ENCODE measurements around the gene METAP1. TPM values are rescaled to one million over a fixed set of nuclear protein-coding genes. Genes with fewer than 3 reads are reported as not detected.
"Not testable (repeated sequence)": the region's sequence is repeated elsewhere in the genome, so short reads cannot be mapped to it uniquely, and the experiment has no call there.

Gene METAP1
- total and polyA plus RNA-seq, 10 donors, result 22.0 to 34.7 (median 29.8) TPM

DNA sequence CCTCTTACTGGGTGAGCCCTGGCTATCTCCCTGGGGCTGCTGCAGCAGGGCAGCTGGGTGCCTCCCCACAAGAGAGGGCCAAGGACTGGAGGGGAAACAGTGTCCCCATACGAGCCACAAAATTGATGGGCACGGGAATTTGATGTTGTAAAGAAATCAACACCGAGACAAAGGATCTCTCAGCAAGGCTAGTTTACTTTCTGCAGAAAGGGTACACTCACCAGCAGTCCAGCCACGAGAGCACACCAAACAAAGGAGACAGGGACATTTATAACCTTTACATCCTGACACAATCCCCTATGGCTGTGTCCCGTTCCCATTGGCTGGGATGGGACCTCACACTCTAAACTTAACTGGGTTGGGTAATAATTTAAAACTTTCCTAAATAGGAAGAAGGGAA is 25.9 kb downstream of the METAP1 start:
- WGBS, 5 donors, result 93 to 99% (median 97%) methylated on average over 5 of the region's 5 CpGs
- no peak overlapping the region for H3K27ac ChIP-seq
- H3K4me3 ChIP-seq, result no peak overlapping the region
- peaks cover 0 to 17% (median 0%) of the 10 kb centered on the region in 6 donors for H3K4me1 ChIP-seq
- DNase-seq, result no peak
- intact Hi-C loops (cut with DNase I; ENCODE audit: low total_unique reads), result no loop called here
- peaks cover 0 to 25% (median 20%) of the 10 kb centered on the region in 8 donors for H3K9me3 ChIP-seq
- H3K36me3 ChIP-seq, result peaks cover 0 to 22% (median 2%) of the 10 kb centered on the region in 6 donors
- H3K27me3 ChIP-seq (replicated peaks in 1 of 7), result no peaks in the 10 kb centered on the region
- TF ChIP-seq, protein P1, sequence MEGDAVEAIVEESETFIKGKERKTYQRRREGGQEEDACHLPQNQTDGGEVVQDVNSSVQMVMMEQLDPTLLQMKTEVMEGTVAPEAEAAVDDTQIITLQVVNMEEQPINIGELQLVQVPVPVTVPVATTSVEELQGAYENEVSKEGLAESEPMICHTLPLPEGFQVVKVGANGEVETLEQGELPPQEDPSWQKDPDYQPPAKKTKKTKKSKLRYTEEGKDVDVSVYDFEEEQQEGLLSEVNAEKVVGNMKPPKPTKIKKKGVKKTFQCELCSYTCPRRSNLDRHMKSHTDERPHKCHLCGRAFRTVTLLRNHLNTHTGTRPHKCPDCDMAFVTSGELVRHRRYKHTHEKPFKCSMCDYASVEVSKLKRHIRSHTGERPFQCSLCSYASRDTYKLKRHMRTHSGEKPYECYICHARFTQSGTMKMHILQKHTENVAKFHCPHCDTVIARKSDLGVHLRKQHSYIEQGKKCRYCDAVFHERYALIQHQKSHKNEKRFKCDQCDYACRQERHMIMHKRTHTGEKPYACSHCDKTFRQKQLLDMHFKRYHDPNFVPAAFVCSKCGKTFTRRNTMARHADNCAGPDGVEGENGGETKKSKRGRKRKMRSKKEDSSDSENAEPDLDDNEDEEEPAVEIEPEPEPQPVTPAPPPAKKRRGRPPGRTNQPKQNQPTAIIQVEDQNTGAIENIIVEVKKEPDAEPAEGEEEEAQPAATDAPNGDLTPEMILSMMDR (IDR thresholded peaks at IDR 0.05 in 8 of 11, conservative IDR thresholded peaks at IDR 0.05 in 3 of 11), result no peak
- TF ChIP-seq POLR2AphosphoS5 (IDR thresholded peaks at IDR 0.05) (no peak), POLR2A (IDR thresholded peaks at IDR 0.05) (no peak)

DNA sequence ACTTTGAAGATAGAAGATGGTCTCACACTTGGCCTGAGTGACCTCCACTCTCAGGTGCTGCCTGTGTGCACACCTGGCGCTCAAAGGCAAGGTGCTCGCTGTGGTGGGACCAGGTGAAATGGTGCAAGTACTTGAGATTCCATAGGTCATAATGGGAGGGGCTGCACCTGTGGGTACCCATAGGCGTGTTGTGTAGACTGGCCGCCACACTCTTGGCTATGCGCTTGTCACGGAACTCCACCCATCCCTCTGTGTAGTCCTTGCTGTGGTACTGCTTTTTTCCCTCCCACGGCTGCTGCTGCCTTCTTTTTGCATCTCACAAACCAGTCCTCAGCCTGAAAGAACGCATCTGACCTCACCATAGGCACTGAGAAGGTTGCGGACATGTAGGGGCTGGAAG is 27.0 kb downstream of the METAP1 start:
- intact Hi-C loops (cut with DNase I; ENCODE audit: low total_unique reads), result no loop called here
- H3K9me3 ChIP-seq, result peaks cover 0 to 25% (median 20%) of the 10 kb centered on the region in 8 donors

DNA sequence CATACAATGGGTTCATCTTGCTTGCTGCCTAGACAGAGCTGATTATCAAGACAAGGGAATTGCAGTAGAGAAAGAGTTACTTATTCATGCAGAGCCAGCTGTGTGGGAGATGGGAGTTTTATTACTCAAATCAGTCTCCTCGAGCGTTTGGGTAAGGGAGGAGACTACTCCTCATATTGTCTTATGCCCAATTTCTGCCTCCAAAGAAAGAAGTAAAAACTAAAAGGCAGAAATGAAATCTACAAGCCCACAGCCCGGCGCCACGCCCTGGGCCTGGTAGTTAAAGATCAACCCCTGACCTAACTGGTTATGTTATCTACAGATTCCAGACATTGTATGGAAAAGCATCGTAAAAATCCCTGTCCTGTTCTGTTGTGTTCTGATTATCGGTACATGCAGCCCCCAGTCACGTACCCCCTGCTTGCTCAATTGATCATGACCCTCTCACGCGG is 28.3 kb downstream of the METAP1 start:
- intact Hi-C loops (cut with DNase I; ENCODE audit: low total_unique reads); H3K27ac ChIP-seq; DNase-seq; H3K4me3 ChIP-seq; H3K27me3 ChIP-seq (replicated peaks in 1 of 7): not testable (repeated sequence)
- Histone ChIP-seq H3K9me3 (peaks cover 0 to 25% (median 20%) of the 10 kb centered on the region in 8 donors), H3K4me1 (peaks cover 0 to 27% (median 4%) of the 10 kb centered on the region in 6 donors), H3K36me3 (peaks cover 0 to 22% (median 2%) of the 10 kb centered on the region in 6 donors)
- 75 to 91% (median 90%) methylated on average over 10 of the region's 10 CpGs for WGBS, 5 donors

More for the DNA sequence above, 27.0 kb downstream of the METAP1 start:
- Histone ChIP-seq H3K4me1 (peaks cover 0 to 18% (median 0%) of the 10 kb centered on the region in 6 donors), H3K27me3 (replicated peaks in 1 of 7) (no peaks in the 10 kb centered on the region), H3K36me3 (peaks cover 0 to 22% (median 2%) of the 10 kb centered on the region in 6 donors), H3K27ac (no peak overlapping the region), H3K4me3 (no peak overlapping the region)
- WGBS, 5 donors, result 94 to 100% (median 98%) methylated on average over 9 of the region's 9 CpGs
- no peak for TF ChIP-seq POLR2AphosphoS5 (IDR thresholded peaks at IDR 0.05)
- TF ChIP-seq POLR2A (IDR thresholded peaks at IDR 0.05), result no peak
- TF ChIP-seq, protein P1 (IDR thresholded peaks at IDR 0.05 in 8 of 11, conservative IDR thresholded peaks at IDR 0.05 in 3 of 11), result no peak
- DNase-seq, result no peak

DNA sequence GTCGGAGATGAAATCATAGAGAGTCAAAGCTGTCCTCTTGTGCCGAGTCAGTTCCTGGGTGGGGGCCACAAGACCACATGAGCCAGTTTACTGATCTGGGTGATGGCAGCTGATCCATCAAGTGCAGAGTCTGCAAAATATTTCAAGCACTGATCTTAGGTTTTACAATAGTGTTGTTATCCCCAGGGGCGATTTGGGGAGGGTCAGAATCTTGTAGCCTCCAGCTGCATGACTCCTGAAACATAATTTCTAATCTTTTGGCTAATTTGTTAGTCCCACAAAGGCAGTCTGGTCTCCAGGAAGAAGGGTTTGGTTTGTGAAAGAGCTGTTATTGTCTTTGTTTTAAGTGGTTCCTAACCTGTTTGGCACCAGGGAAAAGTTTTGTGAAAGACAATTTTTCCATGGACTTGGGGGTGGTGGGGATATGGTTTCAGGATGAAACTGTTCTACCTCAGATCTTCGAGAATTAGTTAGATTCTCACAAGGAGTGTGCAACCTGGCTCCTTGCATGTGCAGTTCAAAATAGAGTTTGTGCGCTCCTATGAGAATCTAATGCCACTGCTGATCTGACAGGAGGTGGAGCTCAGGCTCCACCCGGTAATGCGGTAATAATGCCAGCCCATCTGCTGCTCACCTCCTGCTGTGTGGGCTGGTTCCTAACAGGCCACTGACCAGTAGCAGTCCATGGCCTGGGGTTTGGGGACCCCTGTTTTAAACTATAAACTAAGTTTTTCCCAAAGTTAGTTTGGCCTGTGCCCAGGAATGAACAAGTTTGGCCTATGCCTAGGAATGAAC is 29.2 kb downstream of the METAP1 start:
- H3K27me3 ChIP-seq (replicated peaks in 1 of 7), result no peaks in the 10 kb centered on the region
- intact Hi-C loops (cut with DNase I; ENCODE audit: low total_unique reads), result no loop called here
- H3K27ac ChIP-seq, result no peak overlapping the region
- peaks cover 4 to 36% (median 11%) of the 10 kb centered on the region in 6 donors for H3K4me1 ChIP-seq
- no peak for DNase-seq
- WGBS, 5 donors, result 87 to 96% (median 88%) methylated on average over 7 of the region's 7 CpGs
- peaks cover 0 to 24% (median 20%) of the 10 kb centered on the region in 8 donors for H3K9me3 ChIP-seq
- no peak for TF ChIP-seq POLR2AphosphoS5 (IDR thresholded peaks at IDR 0.05)
- H3K4me3 ChIP-seq, result no peak overlapping the region
- H3K36me3 ChIP-seq, result peaks cover 0 to 22% (median 2%) of the 10 kb centered on the region in 6 donors

DNA sequence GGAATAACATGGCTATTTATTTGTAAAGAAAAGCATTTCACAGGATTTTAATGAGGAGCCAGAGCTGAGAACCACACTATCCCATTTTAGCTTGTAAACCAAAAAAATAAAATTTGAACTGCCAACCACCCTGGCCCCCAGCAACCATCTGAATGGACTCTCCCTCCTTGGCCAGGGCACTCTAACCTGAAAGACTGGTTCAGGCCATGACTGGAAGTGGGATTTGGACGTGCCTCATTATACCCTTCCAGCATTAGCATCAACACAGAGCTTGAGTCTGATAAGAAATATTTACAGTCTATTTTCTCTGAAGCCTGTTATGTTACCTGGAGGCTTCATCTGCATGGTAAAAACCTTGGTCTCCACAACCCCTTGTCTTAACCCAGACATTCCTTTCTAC is 30.0 kb downstream of the METAP1 start:
- no peaks in the 10 kb centered on the region for H3K27me3 ChIP-seq (replicated peaks in 1 of 7)
- peaks cover 0 to 17% (median 13%) of the 10 kb centered on the region in 8 donors for H3K9me3 ChIP-seq
- WGBS, 5 donors, result 82 to 97% (median 95%) methylated on average over 1 of the region's 1 CpG
- no peak for DNase-seq
- H3K4me3 ChIP-seq, result no peak overlapping the region
- H3K36me3 ChIP-seq, result peaks cover 0 to 15% (median 2%) of the 10 kb centered on the region in 6 donors
- H3K27ac ChIP-seq, result no peak overlapping the region
- peaks cover 4 to 44% (median 16%) of the 10 kb centered on the region in 6 donors for H3K4me1 ChIP-seq
- intact Hi-C loops (cut with DNase I; ENCODE audit: low total_unique reads), result no loop called here
- TF ChIP-seq POLR2A (IDR thresholded peaks at IDR 0.05) (no peak), POLR2AphosphoS5 (IDR thresholded peaks at IDR 0.05) (no peak)
- TF ChIP-seq, protein P1 (IDR thresholded peaks at IDR 0.05 in 8 of 11, conservative IDR thresholded peaks at IDR 0.05 in 3 of 11), result no peak

Data from spleen (tissue), 11 donors.